GM12801 (cell line): ENCODE measurements around the gene ZNF512.

Experiments used
- TF ChIP-seq, protein P1 (sequence below): IDR thresholded peaks from one replicate; pipeline ENCODE4 v1.5.1; 2011; ENCODE audit warnings: control low read depth; ENCODE audit not compliant: insufficient read length; ENCODE audit errors: extremely low read depth

Gene ZNF512

GRCh38 chr2:27582695-27583389 lies at the start of gene ZNF512:
ZNF512 (plus strand) TSS chr2:27583042; CDS start chr2:27583113, 71 bp downstream.
- TF ChIP-seq, protein P1, sequence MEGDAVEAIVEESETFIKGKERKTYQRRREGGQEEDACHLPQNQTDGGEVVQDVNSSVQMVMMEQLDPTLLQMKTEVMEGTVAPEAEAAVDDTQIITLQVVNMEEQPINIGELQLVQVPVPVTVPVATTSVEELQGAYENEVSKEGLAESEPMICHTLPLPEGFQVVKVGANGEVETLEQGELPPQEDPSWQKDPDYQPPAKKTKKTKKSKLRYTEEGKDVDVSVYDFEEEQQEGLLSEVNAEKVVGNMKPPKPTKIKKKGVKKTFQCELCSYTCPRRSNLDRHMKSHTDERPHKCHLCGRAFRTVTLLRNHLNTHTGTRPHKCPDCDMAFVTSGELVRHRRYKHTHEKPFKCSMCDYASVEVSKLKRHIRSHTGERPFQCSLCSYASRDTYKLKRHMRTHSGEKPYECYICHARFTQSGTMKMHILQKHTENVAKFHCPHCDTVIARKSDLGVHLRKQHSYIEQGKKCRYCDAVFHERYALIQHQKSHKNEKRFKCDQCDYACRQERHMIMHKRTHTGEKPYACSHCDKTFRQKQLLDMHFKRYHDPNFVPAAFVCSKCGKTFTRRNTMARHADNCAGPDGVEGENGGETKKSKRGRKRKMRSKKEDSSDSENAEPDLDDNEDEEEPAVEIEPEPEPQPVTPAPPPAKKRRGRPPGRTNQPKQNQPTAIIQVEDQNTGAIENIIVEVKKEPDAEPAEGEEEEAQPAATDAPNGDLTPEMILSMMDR, result no peak

DNA sequence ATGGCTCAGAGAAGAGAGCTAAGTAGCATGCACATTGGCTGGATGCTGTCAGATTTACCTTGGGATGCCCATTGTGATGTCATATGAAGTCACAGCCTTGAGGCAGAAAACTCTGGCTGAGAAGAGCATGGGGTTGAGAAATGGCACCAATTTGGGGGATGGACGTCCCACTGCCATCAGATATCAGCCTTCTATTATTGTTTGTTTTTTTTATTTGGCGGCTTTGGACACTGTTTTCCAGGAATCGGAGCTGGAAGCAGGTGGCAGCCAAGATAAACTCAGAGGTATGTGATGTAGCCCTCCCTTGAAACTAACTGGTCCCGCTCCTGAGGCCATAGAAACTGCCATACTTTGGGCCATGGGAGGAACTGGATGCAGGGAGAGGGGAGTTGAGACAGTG lies 45.6 kb upstream of the ZNF512 start:
- TF ChIP-seq, protein P1, result no peak

- TF ChIP-seq, protein P1, result no peak
Measured at GRCh38 chr2:27544143-27544821, 38.6 kb upstream of the ZNF512 start.

GRCh38 chr2:27545348-27546141 lies 37.3 kb upstream of the ZNF512 start:
- TF ChIP-seq, protein P1, result no peak

DNA sequence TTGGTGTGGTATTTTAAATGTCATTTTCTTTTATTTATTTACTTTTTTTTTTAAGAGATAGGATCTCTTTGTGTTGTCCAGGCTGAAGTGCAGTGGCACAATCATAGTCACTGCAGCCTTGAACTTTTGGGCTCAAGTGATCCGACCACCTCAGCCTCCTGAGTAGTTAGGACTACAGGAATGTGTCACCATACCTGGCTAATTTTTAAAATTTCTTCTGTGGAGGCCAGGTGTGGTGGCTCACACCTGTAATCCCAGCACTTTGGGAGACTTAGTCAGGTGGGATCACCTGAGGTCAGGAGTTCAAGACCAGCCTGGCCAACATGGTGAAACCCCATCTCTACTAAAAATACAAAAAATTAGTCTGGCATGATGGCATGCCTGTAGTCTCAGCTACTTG lies 33.5 kb upstream of the ZNF512 start:
- TF ChIP-seq, protein P1, result no peak

DNA sequence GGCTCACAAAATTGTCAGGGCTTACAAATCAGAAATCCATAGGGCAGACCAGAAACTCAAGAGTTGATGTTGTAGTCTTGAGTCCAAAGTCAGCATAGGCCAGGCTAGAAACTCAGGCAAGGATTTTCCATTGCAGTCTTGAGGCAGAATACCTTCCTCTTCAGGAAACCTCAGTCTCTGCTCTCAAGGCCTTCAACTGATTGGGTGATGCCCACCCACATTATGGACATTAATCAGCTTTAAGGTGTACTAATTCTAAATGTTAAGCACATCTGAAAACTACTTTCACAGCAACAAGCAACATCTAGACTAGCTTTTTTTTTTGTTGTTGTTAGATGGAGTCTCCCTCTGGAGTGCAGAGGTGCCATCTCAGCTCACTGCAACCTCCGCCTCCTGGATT lies 31.3 kb upstream of the ZNF512 start:
- TF ChIP-seq, protein P1, result no peak

DNA sequence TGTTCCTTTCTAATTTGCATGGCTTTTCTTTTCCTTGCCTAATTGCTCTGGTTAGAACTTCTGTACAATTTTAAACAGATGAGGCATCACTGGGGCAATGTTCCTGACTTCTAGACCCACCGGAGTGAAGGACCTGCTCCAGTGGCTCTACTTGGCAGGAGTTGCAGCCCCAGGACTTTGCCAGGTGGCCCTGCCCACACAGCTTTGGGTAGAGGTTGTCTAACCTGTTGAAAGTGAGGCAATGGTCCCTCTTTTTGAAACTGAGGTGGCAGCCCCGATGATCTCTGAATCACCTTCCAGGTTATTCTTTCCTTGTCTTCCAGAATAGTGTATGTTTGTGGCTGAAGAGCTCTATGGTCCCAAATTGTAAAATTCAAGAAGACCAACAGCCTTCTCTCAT lies 29.9 kb upstream of the ZNF512 start:
- TF ChIP-seq, protein P1, result no peak
